Activated T-cell treated with anti-CD3 and anti-CD28 coated beads, Interleukin-2, amount 50 U/mL, for 72 hours (primary cell): ENCODE results near the gene BAMBI. TPM values are rescaled to one million over a fixed set of nuclear protein-coding genes. Genes with fewer than 3 reads are reported as not detected.

Source experiments
- ATAC-seq, 2 donors: fragments of 150-1000 bp; cut with Tn5 transposase; replicated peaks in 1 of 2; 2 replicates each; pipeline ENCODE4 v1.10.0; 2021; ENCODE audit warnings: moderate library complexity in 2 of 2, mild to moderate bottlenecking in 1 of 2
- DNase-seq, 2 donors: peaks; one replicate each; pipeline ENCODE4 v3.0.0; 2021 to 2022; ENCODE audit warnings: mixed read lengths in 1 of 2
- H3K27ac Mint-ChIP-seq: one replicate; pipeline ENCODE4 v1.8.0; 2022; ENCODE audit warnings: mild to moderate bottlenecking, moderate library complexity, mixed read lengths
- H3K27me3 Mint-ChIP-seq: one replicate; pipeline ENCODE4 v1.8.0; 2022; ENCODE audit warnings: low read depth, mixed read lengths
- H3K36me3 Mint-ChIP-seq, 2 donors: one replicate each; pipeline ENCODE4 v1.8.0; 2022; ENCODE audit warnings: mixed read lengths in 2 of 2, mild to moderate bottlenecking in 1 of 2; ENCODE audit not compliant: insufficient read depth in 2 of 2
- H3K4me1 Mint-ChIP-seq: one replicate; pipeline ENCODE4 v1.8.0; 2022; ENCODE audit warnings: low read depth, mixed read lengths
- H3K4me3 Mint-ChIP-seq, 2 donors: one replicate each; pipeline ENCODE4 v1.8.0; 2022; ENCODE audit warnings: mild to moderate bottlenecking in 2 of 2, mixed read lengths in 2 of 2, moderate library complexity in 2 of 2
- H3K9me3 Mint-ChIP-seq, 2 donors: one replicate each; pipeline ENCODE4 v1.8.0; 2022; ENCODE audit warnings: mixed read lengths in 2 of 2
- total RNA-seq, 2 donors: library from RNA; stranded (reverse); gene quantifications; one replicate each; pipeline ENCODE4 v1.2.3, GENCODE V29; 2022

The BAMBI gene
- total RNA-seq, 2 donors from 2014 or later: 0.17 to 0.32 TPM

GRCh38 chr10:28698075-28698474, 20.8 kb downstream of the BAMBI start:
- DNase-seq (no peak), ATAC-seq (no peak)
- Mint-ChIP-seq H3K27me3 (peaks cover 18% of the 10 kb centered on the region), H3K9me3 (no peaks in the 10 kb centered on the region), H3K27ac (no peak overlapping the region), H3K36me3 (no peaks in the 10 kb centered on the region), H3K4me3 (no peak overlapping the region), H3K4me1 (no peaks in the 10 kb centered on the region)

DNA sequence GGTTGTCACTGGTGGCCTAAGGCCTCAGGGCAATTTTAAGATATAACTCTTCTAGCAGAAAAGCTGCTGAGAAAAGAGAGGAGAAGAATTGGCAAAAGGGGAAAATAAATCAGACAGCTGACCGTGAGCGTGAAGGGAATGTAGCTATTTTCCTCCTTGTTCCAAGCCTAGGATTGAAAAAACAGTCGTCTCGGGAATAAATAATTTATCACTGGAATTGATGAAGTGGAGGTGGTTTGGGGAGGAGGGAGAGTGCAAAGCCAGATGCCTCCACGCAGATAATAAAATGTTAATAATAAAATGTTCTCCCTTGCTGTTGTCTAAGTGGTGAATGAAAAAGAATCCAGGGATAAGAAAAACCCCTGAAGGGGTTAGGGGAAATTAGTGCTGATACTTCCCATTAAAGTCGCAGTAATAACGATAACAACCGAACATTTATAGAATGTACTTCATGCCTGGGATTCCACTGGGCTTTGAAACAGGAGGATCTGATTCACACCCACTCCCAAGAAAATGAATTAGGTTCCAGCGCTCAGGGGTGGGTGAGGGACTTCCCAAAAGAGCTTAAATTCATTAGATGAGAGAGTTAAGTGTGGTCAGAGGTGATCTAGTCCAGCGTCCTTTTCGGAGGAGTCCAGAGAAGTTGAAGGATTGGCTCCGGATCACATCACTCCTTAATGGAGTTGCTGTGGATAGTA, 27.3 kb downstream of the BAMBI start:
- Mint-ChIP-seq H3K9me3 (no peaks in the 10 kb centered on the region), H3K4me1 (no peaks in the 10 kb centered on the region), H3K27ac (no peak overlapping the region), H3K36me3 (no peaks in the 10 kb centered on the region), H3K4me3 (no peak overlapping the region), H3K27me3 (peaks cover 11% of the 10 kb centered on the region)
- ATAC-seq (no peak), DNase-seq (no peak)

- Mint-ChIP-seq H3K9me3 (no peaks in the 10 kb centered on the region), H3K4me3 (no peak overlapping the region), H3K27ac (no peak overlapping the region), H3K36me3 (no peaks in the 10 kb centered on the region), H3K4me1 (no peaks in the 10 kb centered on the region), H3K27me3 (peaks cover 11% of the 10 kb centered on the region)
- DNase-seq (no peak), ATAC-seq (no peak)
Measured at GRCh38 chr10:28705472-28705871, 28.2 kb downstream of the BAMBI start.

DNA sequence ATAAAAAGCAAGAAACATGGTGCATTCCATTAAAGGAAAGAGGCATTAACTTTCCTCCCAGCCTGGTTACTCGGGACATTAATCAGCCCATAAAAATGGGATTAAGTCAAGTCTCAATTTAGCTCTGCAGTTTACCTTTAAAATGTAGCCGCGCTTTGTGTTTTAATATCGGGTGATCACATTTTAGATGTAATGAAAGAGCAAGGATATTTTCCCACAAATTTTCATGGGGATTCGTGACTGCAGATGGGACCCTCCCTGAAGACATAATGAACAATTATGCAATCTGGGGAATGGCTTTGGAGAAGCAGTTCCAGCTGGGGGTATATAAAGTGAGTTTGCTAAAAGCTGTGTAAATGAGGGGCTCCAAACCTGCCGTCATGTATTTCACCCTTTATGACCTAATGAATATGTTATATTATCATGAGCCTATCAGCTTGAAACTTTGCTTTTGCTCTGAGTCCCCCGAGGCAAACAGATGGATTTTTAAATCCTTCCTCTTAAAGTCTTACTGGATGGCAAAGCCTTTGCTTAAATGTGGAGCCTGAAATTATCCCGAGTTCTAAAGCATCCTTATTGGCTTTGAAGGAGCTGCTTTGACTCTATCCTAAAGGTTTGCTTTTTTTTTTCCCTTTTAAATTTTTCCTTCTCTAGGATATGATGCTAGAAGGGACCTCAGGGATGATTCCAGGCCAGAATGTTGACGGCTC, 31.8 kb downstream of the BAMBI start:
- Mint-ChIP-seq H3K4me1 (no peaks in the 10 kb centered on the region), H3K4me3 (no peak overlapping the region)
- no peak for ATAC-seq

DNA sequence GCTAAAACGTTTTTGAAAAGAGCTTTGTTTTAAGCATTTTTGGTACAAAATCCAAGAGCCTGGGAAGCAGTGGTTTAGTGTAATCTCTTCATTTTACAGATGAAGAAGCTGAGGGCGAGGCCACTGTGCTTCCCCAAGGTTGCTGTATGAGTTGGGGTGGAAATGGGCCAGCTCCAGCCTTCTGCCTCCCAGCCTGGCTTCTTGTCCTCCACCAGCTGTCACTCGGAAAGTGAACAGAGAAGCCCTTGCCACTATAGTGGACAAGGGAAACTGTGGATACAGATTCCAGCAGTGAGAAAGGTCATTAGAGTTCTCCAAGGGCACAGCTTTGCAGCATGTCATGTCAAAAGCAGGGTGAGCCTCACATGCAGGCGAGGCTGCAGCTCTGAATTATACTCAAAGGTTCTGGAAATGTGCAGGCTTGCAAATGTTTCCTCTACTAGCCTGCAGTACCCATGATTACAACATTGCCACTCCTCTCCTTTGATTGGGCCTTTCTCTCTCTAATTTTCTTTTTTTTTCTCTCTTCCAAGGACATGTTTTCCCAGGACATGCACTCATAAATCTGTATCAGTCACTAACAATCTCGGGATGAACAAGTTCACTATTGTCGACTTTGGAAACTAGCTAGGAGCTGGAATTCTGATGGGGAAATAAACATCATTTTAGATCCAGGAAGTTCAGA, 33.0 kb downstream of the BAMBI start:
- no peak for DNase-seq
- no peak overlapping the region for H3K4me3 Mint-ChIP-seq
- no peak for ATAC-seq
- H3K4me1 Mint-ChIP-seq: no peaks in the 10 kb centered on the region
- H3K9me3 Mint-ChIP-seq: no peaks in the 10 kb centered on the region
- peaks cover 12% of the 10 kb centered on the region for H3K27me3 Mint-ChIP-seq
- H3K36me3 Mint-ChIP-seq: no peaks in the 10 kb centered on the region
- no peak overlapping the region for H3K27ac Mint-ChIP-seq

More for the DNA sequence above, 31.8 kb downstream of the BAMBI start:
- Mint-ChIP-seq H3K27me3 (peaks cover 6% of the 10 kb centered on the region), H3K27ac (no peak overlapping the region), H3K36me3 (no peaks in the 10 kb centered on the region), H3K9me3 (no peaks in the 10 kb centered on the region)
- DNase-seq: no peak

DNA sequence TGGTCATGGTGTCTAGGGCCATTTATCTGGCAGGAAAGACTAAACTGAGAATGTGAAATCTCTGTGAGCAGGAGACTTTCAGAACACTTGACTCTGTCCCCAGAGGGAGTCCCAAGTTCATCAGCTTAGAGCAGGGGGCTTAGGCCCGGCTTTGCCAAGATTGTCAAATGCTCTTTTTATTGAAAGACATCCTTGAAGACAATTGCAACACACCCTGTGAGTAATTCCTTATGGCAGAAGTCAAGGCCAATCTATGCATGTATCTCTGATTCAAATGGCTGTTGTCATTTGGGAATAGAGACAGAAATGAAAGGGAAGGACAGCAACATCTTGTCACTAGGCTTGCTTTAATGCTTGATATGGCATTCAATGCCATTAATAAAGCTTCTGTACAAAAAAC, 33.7 kb downstream of the BAMBI start:
- no peak overlapping the region for H3K4me3 Mint-ChIP-seq
- no peak for ATAC-seq
- no peak for DNase-seq
- H3K27me3 Mint-ChIP-seq: peaks cover 12% of the 10 kb centered on the region
- H3K9me3 Mint-ChIP-seq: no peaks in the 10 kb centered on the region
- H3K27ac Mint-ChIP-seq: no peak overlapping the region
- no peaks in the 10 kb centered on the region for H3K36me3 Mint-ChIP-seq
- H3K4me1 Mint-ChIP-seq: no peaks in the 10 kb centered on the region

- H3K9me3 Mint-ChIP-seq: no peaks in the 10 kb centered on the region
- no peaks in the 10 kb centered on the region for H3K36me3 Mint-ChIP-seq
- no peaks in the 10 kb centered on the region for H3K4me1 Mint-ChIP-seq
- no peak overlapping the region for H3K4me3 Mint-ChIP-seq
- peaks cover 8% of the 10 kb centered on the region for H3K27me3 Mint-ChIP-seq
- H3K27ac Mint-ChIP-seq: no peak overlapping the region
- DNase-seq (no peak), ATAC-seq (no peak)
Measured at GRCh38 chr10:28711776-28712175, 34.5 kb downstream of the BAMBI start.

DNA sequence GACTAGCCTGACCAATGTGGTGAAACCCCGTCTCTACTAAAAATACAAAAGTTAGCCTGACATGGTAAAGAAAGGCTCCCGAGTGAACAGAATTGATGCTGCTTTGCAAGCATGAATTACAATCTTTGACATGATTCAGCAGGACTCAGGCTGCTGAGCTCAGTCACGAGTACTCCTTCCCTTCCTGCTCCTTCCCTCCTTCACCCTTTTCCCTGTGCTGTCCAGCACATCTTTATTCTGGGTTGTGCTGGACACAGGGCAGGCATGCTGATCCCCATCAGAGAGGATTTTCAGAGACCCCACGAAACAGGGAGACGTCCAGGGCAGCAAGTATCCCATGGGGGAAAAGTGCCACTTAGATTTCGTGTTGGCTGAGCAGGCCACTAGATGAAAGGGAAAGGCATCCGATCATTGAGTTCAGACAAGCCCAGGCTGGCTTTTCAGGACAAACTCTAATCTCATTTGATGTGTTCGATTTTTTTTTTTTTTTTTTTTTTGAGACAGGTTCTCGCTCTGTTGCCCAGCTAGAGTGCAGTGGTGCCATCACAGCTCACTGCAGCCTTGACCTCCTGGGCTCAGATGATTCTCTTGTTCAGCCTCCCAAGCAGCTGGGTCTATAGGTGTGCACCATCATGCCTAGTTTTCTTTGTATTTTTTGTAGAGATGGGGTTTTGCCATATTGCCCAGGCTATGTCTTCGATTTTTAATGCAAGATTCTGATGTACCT, 36.5 kb downstream of the BAMBI start:
- Mint-ChIP-seq H3K4me1 (no peaks in the 10 kb centered on the region), H3K36me3 (no peaks in the 10 kb centered on the region), H3K27me3 (peaks cover 19% of the 10 kb centered on the region), H3K4me3 (no peak overlapping the region), H3K9me3 (no peaks in the 10 kb centered on the region), H3K27ac (no peak overlapping the region)
- no peak for ATAC-seq
- DNase-seq: no peak

DNA sequence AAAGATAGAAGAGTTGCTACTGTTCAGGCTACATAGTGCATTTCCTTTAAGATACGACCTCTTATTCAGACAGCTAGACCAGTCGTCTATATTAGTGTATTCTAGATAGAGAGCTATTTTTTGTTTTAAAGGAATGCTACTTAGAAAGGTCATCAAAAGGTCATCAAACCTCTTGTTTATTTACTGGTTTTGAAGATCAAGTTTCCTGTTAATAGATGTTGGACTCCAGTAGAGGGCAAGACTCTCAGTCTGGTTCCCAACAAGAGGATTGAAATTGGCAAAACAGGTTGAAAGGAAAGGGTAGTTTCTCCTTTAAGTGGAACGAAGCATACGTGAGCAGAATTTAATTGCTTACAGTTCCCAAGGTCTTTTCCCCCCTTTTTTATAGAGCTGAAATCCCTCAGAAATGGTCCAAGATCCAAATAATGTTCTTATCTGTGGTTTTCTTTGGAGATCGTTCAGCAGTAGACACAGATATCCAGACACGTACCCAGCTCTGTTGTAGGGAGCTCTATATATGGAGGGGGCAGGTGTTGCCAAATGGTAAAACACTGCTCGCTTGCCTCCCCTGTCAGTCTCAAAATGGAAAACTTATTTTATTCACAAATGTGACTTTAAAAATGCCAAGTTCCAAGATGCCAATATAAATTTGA, 37.2 kb downstream of the BAMBI start:
- DNase-seq: no peak
- Mint-ChIP-seq H3K9me3 (no peaks in the 10 kb centered on the region), H3K4me1 (no peaks in the 10 kb centered on the region), H3K36me3 (no peaks in the 10 kb centered on the region), H3K27me3 (peaks cover 26% of the 10 kb centered on the region), H3K27ac (no peak overlapping the region), H3K4me3 (no peak overlapping the region)
- no peak for ATAC-seq

GRCh38 chr10:28715246-28715645, 37.9 kb downstream of the BAMBI start:
- Mint-ChIP-seq H3K4me3 (no peak overlapping the region), H3K36me3 (no peaks in the 10 kb centered on the region), H3K27ac (no peak overlapping the region), H3K27me3 (peaks cover 31% of the 10 kb centered on the region), H3K9me3 (no peaks in the 10 kb centered on the region), H3K4me1 (no peaks in the 10 kb centered on the region)
- ATAC-seq (no peak), DNase-seq (no peak)

- DNase-seq: no peak
- Mint-ChIP-seq H3K4me1 (no peaks in the 10 kb centered on the region), H3K27ac (no peak overlapping the region), H3K4me3 (no peak overlapping the region), H3K27me3 (peaks cover 31% of the 10 kb centered on the region), H3K9me3 (no peaks in the 10 kb centered on the region), H3K36me3 (no peaks in the 10 kb centered on the region)
- ATAC-seq: no peak
Measured at GRCh38 chr10:28715757-28716156, 38.4 kb downstream of the BAMBI start.

DNA sequence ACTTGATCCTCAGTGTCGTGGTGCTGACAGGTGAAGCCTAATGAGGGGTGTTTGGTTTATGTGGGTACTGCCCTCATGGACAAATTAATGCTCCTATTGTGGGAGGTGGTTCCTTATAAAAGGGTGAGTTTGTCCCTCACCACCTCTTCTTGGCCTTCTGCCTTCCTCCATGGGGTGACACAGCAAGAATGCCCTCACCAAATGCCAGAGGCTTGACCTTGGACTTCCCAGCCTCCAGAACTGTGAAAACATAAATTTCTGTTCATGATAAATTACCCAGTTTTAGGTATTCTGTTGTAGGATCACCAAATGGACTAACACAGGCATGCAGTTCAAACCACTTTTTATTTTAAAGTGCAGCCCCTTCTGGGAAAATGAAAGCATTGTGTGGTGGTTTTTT, 39.4 kb downstream of the BAMBI start:
- peaks cover under 1% of the 10 kb centered on the region for H3K4me1 Mint-ChIP-seq
- no peaks in the 10 kb centered on the region for H3K9me3 Mint-ChIP-seq
- no peak overlapping the region for H3K4me3 Mint-ChIP-seq

More for the DNA sequence above, 39.4 kb downstream of the BAMBI start:
- Mint-ChIP-seq H3K27me3 (peaks cover 40% of the 10 kb centered on the region), H3K27ac (no peak overlapping the region), H3K36me3 (no peaks in the 10 kb centered on the region)
- DNase-seq (no peak), ATAC-seq (no peak)
